Measurements from ENCODE around the gene KCNC4. TPM values are rescaled to one million over a fixed set of nuclear protein-coding genes. Genes with fewer than 3 reads are reported as not detected.

Gene KCNC4
- total and polyA plus RNA-seq, 8 donors = 1.1 to 16.5 (median 3.0) TPM

DNA sequence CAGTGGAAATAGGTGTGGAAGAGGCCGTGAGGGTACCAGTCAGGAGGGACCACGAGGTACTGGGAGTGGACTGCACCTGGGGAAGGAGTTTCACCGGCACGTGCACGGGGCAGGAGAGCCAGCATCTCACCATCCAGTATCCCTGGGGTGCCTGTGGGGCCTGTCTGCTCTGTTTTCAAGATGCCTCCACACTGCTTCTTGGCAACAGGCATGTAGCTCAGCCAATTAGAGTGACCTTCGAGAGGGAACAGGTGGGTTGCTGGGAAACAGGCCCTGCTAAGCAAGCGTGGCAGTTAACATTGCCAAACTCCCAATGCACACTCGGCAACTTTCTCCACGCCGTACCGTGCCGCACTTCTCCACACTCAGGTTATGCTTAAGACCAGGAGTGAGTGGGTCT lies 17.7 kb downstream of the KCNC4 start:
- TF ChIP-seq POLR2AphosphoS5 (IDR thresholded peaks at IDR 0.05) (no peak), POLR2A (IDR thresholded peaks at IDR 0.05) (no peak), EP300 (IDR thresholded peaks at IDR 0.05) (no peak)
- TF ChIP-seq, protein P1, sequence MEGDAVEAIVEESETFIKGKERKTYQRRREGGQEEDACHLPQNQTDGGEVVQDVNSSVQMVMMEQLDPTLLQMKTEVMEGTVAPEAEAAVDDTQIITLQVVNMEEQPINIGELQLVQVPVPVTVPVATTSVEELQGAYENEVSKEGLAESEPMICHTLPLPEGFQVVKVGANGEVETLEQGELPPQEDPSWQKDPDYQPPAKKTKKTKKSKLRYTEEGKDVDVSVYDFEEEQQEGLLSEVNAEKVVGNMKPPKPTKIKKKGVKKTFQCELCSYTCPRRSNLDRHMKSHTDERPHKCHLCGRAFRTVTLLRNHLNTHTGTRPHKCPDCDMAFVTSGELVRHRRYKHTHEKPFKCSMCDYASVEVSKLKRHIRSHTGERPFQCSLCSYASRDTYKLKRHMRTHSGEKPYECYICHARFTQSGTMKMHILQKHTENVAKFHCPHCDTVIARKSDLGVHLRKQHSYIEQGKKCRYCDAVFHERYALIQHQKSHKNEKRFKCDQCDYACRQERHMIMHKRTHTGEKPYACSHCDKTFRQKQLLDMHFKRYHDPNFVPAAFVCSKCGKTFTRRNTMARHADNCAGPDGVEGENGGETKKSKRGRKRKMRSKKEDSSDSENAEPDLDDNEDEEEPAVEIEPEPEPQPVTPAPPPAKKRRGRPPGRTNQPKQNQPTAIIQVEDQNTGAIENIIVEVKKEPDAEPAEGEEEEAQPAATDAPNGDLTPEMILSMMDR (IDR thresholded peaks at IDR 0.05) = no peak
- H3K27me3 ChIP-seq = no peaks in the 10 kb centered on the region
- DNase-seq = peak in 1 of 2 donors; percentile 49
- H3K4me3 ChIP-seq = no peak overlapping the region
- no peak overlapping the region for H3K27ac ChIP-seq
- H3K9me3 ChIP-seq = peaks cover 0 to 6% (median 5%) of the 10 kb centered on the region in 4 donors
- WGBS, 5 donors = 87 to 93% (median 90%) methylated on average over 12 of the region's 12 CpGs
- H3K36me3 ChIP-seq = peaks cover 0 to 94% (median 82%) of the 10 kb centered on the region in 4 donors
- intact Hi-C loops (cut with DNase I; ENCODE audit: low total_unique reads) = no loop called here
- no peaks in the 10 kb centered on the region for H3K4me1 ChIP-seq

DNA sequence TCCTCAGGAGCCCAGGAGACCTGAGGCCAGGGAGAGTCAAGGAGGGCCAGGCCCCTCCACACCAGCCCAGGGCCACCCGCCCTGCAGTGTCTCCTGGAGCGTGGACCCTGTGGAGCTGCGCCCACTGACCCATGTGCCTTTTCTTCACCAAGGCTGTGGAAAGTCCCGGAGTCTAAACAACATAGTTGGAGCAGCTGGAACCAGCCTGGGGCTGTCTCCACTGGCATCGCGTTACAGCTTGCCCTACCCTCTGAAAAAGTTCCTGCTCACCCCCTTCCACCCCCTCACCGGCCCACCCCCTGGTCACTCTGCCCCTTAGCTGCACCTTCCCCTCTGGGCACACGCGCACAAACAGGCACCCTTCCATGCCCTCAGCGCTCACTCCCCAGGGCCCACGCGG lies 18.3 kb downstream of the KCNC4 start:
- no peak overlapping the region for H3K4me3 ChIP-seq
- no peak for DNase-seq
- H3K9me3 ChIP-seq = peaks cover 0 to 8% (median 7%) of the 10 kb centered on the region in 4 donors
- no peak overlapping the region for H3K27ac ChIP-seq
- H3K27me3 ChIP-seq = no peaks in the 10 kb centered on the region
- TF ChIP-seq, protein P1 (IDR thresholded peaks at IDR 0.05) = no peak
- no peak for TF ChIP-seq EP300 (IDR thresholded peaks at IDR 0.05)
- TF ChIP-seq POLR2AphosphoS5 (IDR thresholded peaks at IDR 0.05) = no peak
- TF ChIP-seq POLR2A (IDR thresholded peaks at IDR 0.05) = no peak
- WGBS, 5 donors = 69 to 76% (median 72%) methylated on average over 8 to 12 of the region's 12 CpGs
- H3K36me3 ChIP-seq = peaks cover 0 to 94% (median 80%) of the 10 kb centered on the region in 4 donors
- intact Hi-C loops (cut with DNase I; ENCODE audit: low total_unique reads) = no loop called here
- H3K4me1 ChIP-seq = no peaks in the 10 kb centered on the region

DNA sequence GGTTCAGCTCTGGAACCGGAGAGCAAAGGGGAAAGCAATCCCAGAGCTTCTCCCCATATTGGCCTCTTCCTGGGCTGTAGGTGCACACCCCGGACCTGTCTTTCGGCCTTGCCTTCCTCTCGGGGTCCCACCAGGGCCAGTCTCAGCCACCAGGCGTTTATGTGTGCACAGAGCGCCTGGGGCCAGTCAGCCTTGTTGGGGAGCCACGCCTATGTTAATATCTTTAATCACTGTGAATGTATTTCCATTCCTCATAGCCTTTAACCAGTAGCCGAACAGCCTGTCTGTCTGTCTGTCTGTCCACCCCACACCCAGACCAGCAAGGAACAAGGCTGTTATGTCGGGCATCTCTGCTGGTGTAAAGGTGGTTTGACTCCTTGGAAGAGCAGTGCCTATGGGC lies 18.8 kb downstream of the KCNC4 start:
- Histone ChIP-seq H3K4me3 (no peak overlapping the region), H3K27ac (no peak overlapping the region), H3K9me3 (peaks cover 0 to 8% (median 7%) of the 10 kb centered on the region in 4 donors), H3K36me3 (peaks cover 0 to 94% (median 78%) of the 10 kb centered on the region in 4 donors), H3K4me1 (no peaks in the 10 kb centered on the region), H3K27me3 (no peaks in the 10 kb centered on the region)
- DNase-seq = no peak
- intact Hi-C loops (cut with DNase I; ENCODE audit: low total_unique reads) = no loop called here
- 56 to 76% (median 68%) methylated on average over 8 to 9 of the region's 9 CpGs for WGBS, 5 donors
- no peak for TF ChIP-seq POLR2A (IDR thresholded peaks at IDR 0.05)
- TF ChIP-seq POLR2AphosphoS5 (IDR thresholded peaks at IDR 0.05) = no peak

DNA sequence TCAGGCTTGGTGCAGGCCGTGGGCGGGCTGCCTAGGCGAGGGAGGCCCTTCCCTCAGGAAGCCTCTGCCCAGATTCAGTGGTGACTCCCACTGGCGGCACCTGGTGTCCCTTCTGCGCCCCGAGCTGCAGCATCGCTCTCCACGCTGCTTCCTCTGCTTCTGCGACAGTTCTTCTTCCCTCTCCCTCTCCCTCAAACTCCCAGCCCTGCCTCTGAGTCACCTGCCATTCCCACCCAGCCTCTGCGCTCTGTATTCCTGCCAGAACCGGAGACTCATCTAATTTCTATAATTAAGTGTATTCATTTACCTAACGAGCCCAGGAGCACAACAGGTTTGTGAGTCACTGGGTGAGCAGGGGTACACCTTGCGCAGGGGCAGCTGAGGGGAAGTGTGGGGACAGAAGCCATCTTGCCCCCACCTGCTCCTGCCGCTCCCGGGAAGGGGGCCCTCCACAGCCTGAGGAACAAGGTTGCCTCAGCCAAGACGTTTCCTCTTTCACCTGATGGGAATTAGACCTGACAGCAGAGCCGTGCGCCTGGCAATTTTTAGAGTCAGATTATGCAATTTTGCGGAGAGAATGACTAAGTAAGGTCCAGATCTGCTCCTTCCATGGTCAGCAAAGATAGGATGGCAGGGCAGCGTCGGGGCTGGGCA lies 19.4 kb downstream of the KCNC4 start:
- Histone ChIP-seq H3K9me3 (peaks cover 0 to 8% (median 7%) of the 10 kb centered on the region in 4 donors), H3K36me3 (peaks cover 0 to 95% (median 77%) of the 10 kb centered on the region in 4 donors), H3K27me3 (no peaks in the 10 kb centered on the region), H3K27ac (no peak overlapping the region), H3K4me3 (no peak overlapping the region), H3K4me1 (peaks cover 0 to 2% (median 0%) of the 10 kb centered on the region in 4 donors)
- intact Hi-C loops (cut with DNase I; ENCODE audit: low total_unique reads) = no loop called here
- no peak for TF ChIP-seq POLR2AphosphoS5 (IDR thresholded peaks at IDR 0.05)
- no peak for TF ChIP-seq EP300 (IDR thresholded peaks at IDR 0.05)
- 84 to 94% (median 91%) methylated on average over 20 to 21 of the region's 21 CpGs for WGBS, 5 donors
- no peak for DNase-seq

DNA sequence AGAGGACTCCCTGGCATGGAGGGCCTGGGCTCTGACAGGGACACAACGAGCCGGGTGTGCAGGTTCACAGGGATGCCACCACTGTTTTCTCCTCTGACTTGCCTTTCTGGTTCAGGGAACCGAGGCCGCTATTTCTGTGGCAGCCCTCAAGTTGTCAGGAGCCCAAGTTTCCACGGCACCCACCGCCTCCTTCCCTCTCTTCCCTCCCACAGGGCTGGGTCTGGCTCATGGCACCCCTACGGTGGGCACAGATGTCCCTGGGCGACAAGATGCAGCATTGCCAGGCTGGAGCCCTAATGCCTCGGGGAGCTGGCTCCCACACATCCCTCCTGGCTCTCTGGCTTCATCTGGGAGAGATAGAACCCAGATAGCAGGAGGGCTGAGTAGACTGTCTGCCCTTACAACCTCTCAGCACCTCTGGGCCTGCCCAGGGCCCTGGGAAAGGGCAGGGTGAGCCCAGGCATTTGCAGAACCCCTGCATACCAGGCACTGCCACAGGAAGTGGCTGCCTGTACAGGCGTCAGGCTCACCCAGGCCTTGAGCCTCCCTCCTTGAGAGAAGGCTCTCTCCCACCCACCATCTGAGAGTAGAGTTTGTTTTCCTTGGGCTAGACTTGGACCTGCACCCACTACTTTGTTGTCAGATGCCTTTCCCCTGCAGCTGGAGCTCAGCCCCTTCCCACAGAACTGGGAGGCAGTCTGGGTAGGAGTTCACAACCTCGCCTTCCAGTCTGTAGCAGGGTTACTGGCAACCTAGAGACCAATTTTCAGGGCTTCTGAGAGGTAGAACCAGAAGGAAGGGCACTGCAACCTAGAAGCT lies 20.5 kb downstream of the KCNC4 start:
- intact Hi-C loops (cut with DNase I; ENCODE audit: low total_unique reads) = no loop called here
- Histone ChIP-seq H3K27ac (no peak overlapping the region), H3K4me3 (no peak overlapping the region), H3K27me3 (no peaks in the 10 kb centered on the region), H3K4me1 (peaks cover 10 to 13% (median 11%) of the 10 kb centered on the region in 4 donors), H3K9me3 (peaks cover 0 to 8% (median 7%) of the 10 kb centered on the region in 4 donors), H3K36me3 (peaks cover 0 to 86% (median 75%) of the 10 kb centered on the region in 4 donors)
- DNase-seq = no peak
- TF ChIP-seq POLR2A (IDR thresholded peaks at IDR 0.05) (no peak), EP300 (IDR thresholded peaks at IDR 0.05) (no peak), POLR2AphosphoS5 (IDR thresholded peaks at IDR 0.05) (no peak)
- TF ChIP-seq, protein P1 (IDR thresholded peaks at IDR 0.05) = no peak
- WGBS, 5 donors = 88 to 94% (median 93%) methylated on average over 8 to 11 of the region's 11 CpGs

Measured in stomach (tissue), 9 donors.